VCaP (cell line): ENCODE measurements around the gene TWF2.

Experiments used
- H3K27ac ChIP-seq: fragments of 450-650 bp; 2 replicates; pipeline ENCODE4 v1.5.1; 2017
- CTCF ChIP-seq: fragments of 450-650 bp; conservative IDR thresholded peaks from 2 replicates; pipeline ENCODE4 v1.5.1; 2017; ENCODE audit warnings: mild to moderate bottlenecking, moderate library complexity

Gene TWF2

GRCh38 chr3:52181543-52181942 lies 57.4 kb downstream of the TWF2 start:
- no peak for TF ChIP-seq CTCF
- no peak overlapping the region for H3K27ac ChIP-seq
